ENCODE results near the gene ZC3H13. TPM values are rescaled to one million over a fixed set of nuclear protein-coding genes. Genes with fewer than 3 reads are reported as not detected.
A peak's percentile ranks its signal among the peaks of the same experiment; 100 is the strongest.

ZC3H13 gene
- total and polyA plus RNA-seq, 2 of the 4 experiments (the other 2 are of a cell fraction) = 7.7 to 10.8 TPM

DNA sequence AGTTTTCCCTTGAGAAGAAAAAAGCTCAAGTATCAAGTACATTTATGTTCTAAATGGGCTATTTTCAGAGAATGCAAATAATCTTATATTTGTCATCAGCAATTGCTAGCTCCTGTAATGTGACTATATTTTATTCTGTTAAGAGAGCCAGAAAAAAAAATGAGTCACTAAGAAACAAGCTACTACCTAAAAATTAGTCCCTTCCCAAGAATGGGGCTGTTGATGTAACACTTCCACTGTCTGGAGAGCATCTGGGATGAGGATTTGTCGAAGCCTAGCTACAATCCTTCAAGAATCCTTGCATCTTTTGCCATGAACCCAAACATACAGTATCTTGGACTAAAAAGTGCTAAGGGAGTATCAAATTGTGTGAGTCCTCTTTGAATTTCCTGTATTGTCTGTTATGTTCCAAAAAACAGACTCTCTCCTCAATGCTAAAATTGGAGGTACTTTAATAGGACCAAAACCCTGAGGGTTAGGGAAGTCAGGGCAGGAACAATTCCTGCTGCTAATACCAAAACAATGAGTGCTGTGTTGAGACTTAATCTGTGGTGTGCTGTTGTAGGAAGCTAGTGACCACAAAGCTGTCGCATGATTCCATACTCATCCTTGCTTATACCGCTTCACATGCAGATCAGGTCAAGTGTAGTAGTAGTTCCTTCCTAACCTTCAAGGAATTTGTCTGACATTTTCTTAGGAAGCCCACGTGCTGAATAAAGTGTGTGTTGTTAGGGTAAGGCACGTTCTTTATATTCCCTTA is 4.9 kb upstream of the ZC3H13 start:
- no peak overlapping the region for H3K27ac ChIP-seq (ENCODE audit: insufficient read depth, low read length)
- intact Hi-C loops (cut with micrococcal nuclease) = loop anchor here (10.0 kb wide), 1 partner anchor 283 kb away; no protein-coding TSS in a partner anchor
- no CpG with 5 or more reads among the region's 5 CpGs for WGBS, 2 experiments (ENCODE audit: extremely low coverage in 2 of 2, insufficient read length in 1 of 2)

More for the DNA sequence above, 4.9 kb upstream of the ZC3H13 start:
- no peak overlapping the region for H3K4me2 ChIP-seq (ENCODE audit: low read depth, low read length)
- CTCF ChIA-PET = interaction anchor here (0.6 kb wide), 2 partner anchors 58 to 235 kb away, joined by 4 to 5 read pairs; no protein-coding TSS in a partner anchor
- no TSS peak for BruUV-seq (replicated peaks)
- no peak overlapping the region for H2BK20ac ChIP-seq (ENCODE audit: low read depth, low read length)
- H2AK5ac ChIP-seq (ENCODE audit: low read depth, low read length) = no peak overlapping the region
- H4K5ac ChIP-seq (ENCODE audit: low read depth, low read length) = no peak overlapping the region
- no peaks in the 10 kb centered on the region for H3K36me3 ChIP-seq (ENCODE audit: control insufficient read depth, insufficient read depth, low read length)
- H2BK120ac ChIP-seq (ENCODE audit: low read depth, low read length) = no peak overlapping the region
- no peak overlapping the region for H2BK5ac ChIP-seq (ENCODE audit: low read depth, low read length, poor library complexity, severe bottlenecking)
- ATAC-seq (ENCODE audit: low read depth) (no peak), DNase-seq (peak; percentile 18)
- H2BK15ac ChIP-seq (ENCODE audit: low read depth, low read length) = no peak overlapping the region
- no peaks in the 10 kb centered on the region for H4K20me1 ChIP-seq (ENCODE audit: insufficient read depth, low read length)
- H3K4me1 ChIP-seq (ENCODE audit: control insufficient read depth, insufficient read depth, low read length) = no peaks in the 10 kb centered on the region
- no peak overlapping the region for H3K14ac ChIP-seq (replicated peaks; ENCODE audit: low read depth, low read length)
- no peak overlapping the region for H2AK9ac ChIP-seq (replicated peaks; ENCODE audit: low read depth, low read length, poor library complexity)
- dilution Hi-C loops (cut with HindIII; ENCODE audit: low sequenced_read_pairs, unreplicated experiment) = no loop called here
- H3K9ac ChIP-seq (ENCODE audit: low read depth, low read length) = no peak overlapping the region
- H3K4ac ChIP-seq (ENCODE audit: low read depth, low read length) = no peak overlapping the region
- H2AFZ ChIP-seq (replicated peaks; ENCODE audit: low read length, poor library complexity) = no peak overlapping the region
- in situ Hi-C loops (cut with MboI; ENCODE audit: low sequenced_read_pairs) = no loop called here
- TF ChIP-seq CEBPB (IDR thresholded peaks at IDR 0.05; ENCODE audit: low read depth, low read length) (no peak), SMC3 (IDR thresholded peaks at IDR 0.05; ENCODE audit: low read depth, low read length) (no peak), MXI1 (IDR thresholded peaks at IDR 0.05; ENCODE audit: borderline replicate concordance, low read depth, low read length) (no peak), MAZ (IDR thresholded peaks at IDR 0.05; ENCODE audit: borderline replicate concordance, low read depth, low read length) (no peak), BHLHE40 (IDR thresholded peaks at IDR 0.05; ENCODE audit: low read depth, low read length) (no peak), RFX5 (IDR thresholded peaks at IDR 0.05; ENCODE audit: low read depth, low read length) (no peak), RAD21 (IDR thresholded peaks at IDR 0.05; ENCODE audit: low read length) (no peak)
- TF ChIP-seq, protein P1, sequence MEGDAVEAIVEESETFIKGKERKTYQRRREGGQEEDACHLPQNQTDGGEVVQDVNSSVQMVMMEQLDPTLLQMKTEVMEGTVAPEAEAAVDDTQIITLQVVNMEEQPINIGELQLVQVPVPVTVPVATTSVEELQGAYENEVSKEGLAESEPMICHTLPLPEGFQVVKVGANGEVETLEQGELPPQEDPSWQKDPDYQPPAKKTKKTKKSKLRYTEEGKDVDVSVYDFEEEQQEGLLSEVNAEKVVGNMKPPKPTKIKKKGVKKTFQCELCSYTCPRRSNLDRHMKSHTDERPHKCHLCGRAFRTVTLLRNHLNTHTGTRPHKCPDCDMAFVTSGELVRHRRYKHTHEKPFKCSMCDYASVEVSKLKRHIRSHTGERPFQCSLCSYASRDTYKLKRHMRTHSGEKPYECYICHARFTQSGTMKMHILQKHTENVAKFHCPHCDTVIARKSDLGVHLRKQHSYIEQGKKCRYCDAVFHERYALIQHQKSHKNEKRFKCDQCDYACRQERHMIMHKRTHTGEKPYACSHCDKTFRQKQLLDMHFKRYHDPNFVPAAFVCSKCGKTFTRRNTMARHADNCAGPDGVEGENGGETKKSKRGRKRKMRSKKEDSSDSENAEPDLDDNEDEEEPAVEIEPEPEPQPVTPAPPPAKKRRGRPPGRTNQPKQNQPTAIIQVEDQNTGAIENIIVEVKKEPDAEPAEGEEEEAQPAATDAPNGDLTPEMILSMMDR (conservative IDR thresholded peaks at IDR 0.05; ENCODE audit: low read depth, low read length) = no peak
- no peak overlapping the region for H3K23ac ChIP-seq (ENCODE audit: low read depth, low read length)
- no peak overlapping the region for H4K8ac ChIP-seq (ENCODE audit: low read depth in 2 of 2, low read length in 2 of 2)
- H3K18ac ChIP-seq (ENCODE audit: low read depth, low read length) = no peak overlapping the region
- H3K9me1 ChIP-seq (ENCODE audit: insufficient read depth, low read length) = no peaks in the 10 kb centered on the region
- H3K27me3 ChIP-seq (ENCODE audit: control insufficient read depth, insufficient read depth, low read length) = no peaks in the 10 kb centered on the region
- no peak overlapping the region for H4K91ac ChIP-seq (ENCODE audit: insufficient read depth, low read depth, low read length)
- H3K56ac ChIP-seq (ENCODE audit: extremely low read depth, insufficient read depth, low read length) = no peak overlapping the region
- H3K4me3 ChIP-seq (ENCODE audit: insufficient read depth, low read depth, low read length) = no peak overlapping the region
- no peaks in the 10 kb centered on the region; a peak in 2 of 4 replicates for H3K79me1 ChIP-seq (ENCODE audit: low read depth in 1 of 2, low read length in 2 of 2)
- POLR2A ChIA-PET (ENCODE audit: unreplicated experiment) = interaction anchor here (0.6 kb wide), 1 partner anchor 22 kb away, joined by 14 read pairs; no protein-coding TSS in a partner anchor
- H3K9me3 ChIP-seq (ENCODE audit: control insufficient read depth, insufficient read depth, low read length) = no peaks in the 10 kb centered on the region

Measured in IMR-90 (cell line).